HEK293T (cell line): ENCODE data around the gene EPHA5.

Experiments used
- BHLHE40 ChIP-seq: fragments of 450-650 bp; IDR thresholded peaks from 2 replicates; pipeline ENCODE4 v1.6.1; 2016; ENCODE audit warnings: mild to moderate bottlenecking, moderate library complexity, borderline replicate concordance
- FOXA1 ChIP-seq: fragments of 450-650 bp; IDR thresholded peaks from 2 replicates; pipeline ENCODE4 v1.6.1; 2016; ENCODE audit warnings: mild to moderate bottlenecking
- FOXK2 ChIP-seq: fragments of 450-650 bp; IDR thresholded peaks from 2 replicates; pipeline ENCODE4 v1.6.1; 2016; ENCODE audit warnings: mild to moderate bottlenecking
- FOXM1 ChIP-seq: fragments of 450-650 bp; IDR thresholded peaks from 2 replicates; pipeline ENCODE4 v1.6.1; 2017; ENCODE audit warnings: mild to moderate bottlenecking, borderline replicate concordance
- L3MBTL2 ChIP-seq: fragments of 450-650 bp; conservative IDR thresholded peaks from 2 replicates; pipeline ENCODE4 v1.6.1; 2016; ENCODE audit warnings: mild to moderate bottlenecking
- SP1 ChIP-seq: fragments of 450-650 bp; IDR thresholded peaks from 2 replicates; pipeline ENCODE4 v1.6.1; 2017
- SUZ12 ChIP-seq: fragments of 450-650 bp; IDR thresholded peaks from 2 replicates; pipeline ENCODE4 v1.6.1; 2016; ENCODE audit warnings: mild to moderate bottlenecking

GRCh38 chr4:65287071-65287470 is 383.2 kb downstream of the EPHA5 start:
- TF ChIP-seq SP1 (no peak), FOXK2 (no peak), BHLHE40 (no peak), L3MBTL2 (no peak), FOXA1 (no peak), FOXM1 (no peak), SUZ12 (no peak)
